HG02678 (cell line): ENCODE measurements around the gene PLXDC2.
A peak's percentile ranks its signal among the peaks of the same experiment; 100 is the strongest.
"Not testable (repeated sequence)": the region's sequence is repeated elsewhere in the genome, so short reads cannot be mapped to it uniquely, and the experiment has no call there.

Source experiments
- ATAC-seq: cut with Tn5 transposase; IDR thresholded peaks from one replicate; pipeline ENCODE4 v1.9.1; 2021; ENCODE audit warnings: mild to moderate bottlenecking, moderate library complexity; ENCODE audit not compliant: unreplicated experiment

PLXDC2 gene

DNA sequence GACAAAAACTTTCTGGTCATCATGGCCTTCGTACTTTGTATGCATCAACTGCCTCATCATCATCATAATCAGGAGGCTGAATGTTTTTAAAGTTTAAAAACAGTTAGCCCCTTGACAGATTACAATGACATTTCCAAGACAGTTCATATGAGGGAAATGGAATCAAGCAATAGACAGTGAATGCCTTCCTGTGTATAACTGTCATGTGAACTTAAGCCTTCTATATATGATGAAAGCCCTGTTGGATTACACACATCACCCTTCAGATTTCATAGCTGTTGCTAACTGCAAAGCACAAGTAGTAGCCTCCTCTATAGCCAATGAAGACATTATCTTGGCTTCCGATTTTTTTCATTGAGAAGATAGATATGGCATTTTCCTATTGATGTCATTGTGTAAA, 154.0 kb downstream of the PLXDC2 start:
- ATAC-seq = no peak

GRCh38 chr10:19970717-19971116, 154.5 kb downstream of the PLXDC2 start:
- ATAC-seq = no peak

- no peak for ATAC-seq
Observed at GRCh38 chr10:19971343-19972052, 155.3 kb downstream of the PLXDC2 start.

GRCh38 chr10:19974138-19974537, 157.9 kb downstream of the PLXDC2 start:
- peak; percentile 52 for ATAC-seq

- ATAC-seq = no peak
Observed at GRCh38 chr10:19974554-19974953, 158.3 kb downstream of the PLXDC2 start.

DNA sequence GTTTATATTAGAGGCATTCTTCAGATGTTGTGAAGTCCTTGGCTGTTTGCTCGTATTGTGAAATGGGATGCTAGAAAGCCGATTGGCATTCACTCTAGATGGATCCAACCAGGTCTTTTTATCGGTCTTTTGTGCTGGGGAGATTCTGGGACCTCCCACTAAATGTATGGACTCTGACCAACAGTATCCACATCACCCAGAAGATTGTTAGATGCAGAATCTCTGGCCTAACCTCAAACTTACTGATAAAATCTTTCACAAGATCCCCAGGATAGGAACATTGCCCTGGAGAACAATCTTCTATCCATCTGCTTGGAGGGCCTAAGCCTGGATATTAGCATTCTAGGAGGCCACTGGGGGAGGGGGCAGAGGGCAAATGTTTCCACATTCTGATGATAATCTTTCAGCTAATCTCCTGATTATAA, 160.9 kb downstream of the PLXDC2 start:
- no peak for ATAC-seq

- ATAC-seq = no peak
Observed at GRCh38 chr10:19979628-19980027, 163.4 kb downstream of the PLXDC2 start.

DNA sequence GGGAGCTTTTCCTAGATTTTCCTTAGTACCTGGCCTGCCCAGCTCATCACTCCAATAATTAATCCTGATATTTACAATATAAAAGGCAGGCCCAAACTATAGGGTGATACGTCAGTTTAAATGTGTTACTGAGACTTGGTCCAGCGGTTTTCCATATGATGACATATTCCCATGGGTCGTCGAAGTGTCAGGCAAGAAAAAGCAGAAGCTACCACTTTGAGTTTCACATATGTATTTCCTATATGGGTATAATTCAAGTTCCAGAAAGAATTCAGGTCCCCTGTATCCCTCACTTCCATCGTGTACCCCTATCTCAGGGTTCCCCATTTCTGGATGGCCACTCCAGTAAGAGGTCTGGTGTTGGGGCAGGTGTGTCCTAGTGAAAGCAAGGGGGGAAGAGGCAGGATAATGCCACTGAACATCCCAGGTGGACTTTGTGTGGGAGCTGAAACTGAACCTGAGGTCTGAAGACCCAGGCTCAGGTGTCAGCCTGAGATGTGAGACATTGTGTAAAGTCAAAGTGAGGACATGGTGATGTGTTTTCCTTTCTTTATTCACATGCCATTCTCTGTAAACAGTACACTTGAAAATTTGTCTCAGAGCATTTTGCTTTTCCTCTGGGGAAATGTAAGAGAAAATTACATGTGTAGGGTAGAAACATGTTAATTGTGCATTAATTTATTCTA, 167.8 kb downstream of the PLXDC2 start:
- no peak for ATAC-seq

GRCh38 chr10:19985745-19986144, 169.5 kb downstream of the PLXDC2 start:
- no peak for ATAC-seq

- no peak for ATAC-seq
Observed at GRCh38 chr10:19986591-19986990, 170.4 kb downstream of the PLXDC2 start.

DNA sequence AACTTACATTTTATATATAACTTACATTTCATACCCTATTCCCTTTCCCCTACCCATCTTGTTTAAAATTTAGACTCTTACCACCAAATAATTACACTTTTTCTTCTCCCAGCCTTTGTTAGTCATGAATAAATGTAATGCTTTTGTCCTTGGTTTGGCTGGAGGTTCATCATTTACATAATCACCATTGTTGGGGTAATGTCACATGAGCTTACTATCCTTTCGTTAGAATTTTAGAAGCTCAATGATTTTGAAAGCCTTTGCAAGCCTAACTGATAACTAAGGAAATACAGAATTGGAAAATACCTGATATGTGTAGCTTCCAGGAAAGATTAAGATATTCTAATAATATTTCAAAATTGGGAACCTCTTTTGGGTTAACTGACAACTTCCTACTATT, 171.7 kb downstream of the PLXDC2 start:
- no peak for ATAC-seq

GRCh38 chr10:19993714-19994315, 177.6 kb downstream of the PLXDC2 start:
- peak; percentile 76 for ATAC-seq

DNA sequence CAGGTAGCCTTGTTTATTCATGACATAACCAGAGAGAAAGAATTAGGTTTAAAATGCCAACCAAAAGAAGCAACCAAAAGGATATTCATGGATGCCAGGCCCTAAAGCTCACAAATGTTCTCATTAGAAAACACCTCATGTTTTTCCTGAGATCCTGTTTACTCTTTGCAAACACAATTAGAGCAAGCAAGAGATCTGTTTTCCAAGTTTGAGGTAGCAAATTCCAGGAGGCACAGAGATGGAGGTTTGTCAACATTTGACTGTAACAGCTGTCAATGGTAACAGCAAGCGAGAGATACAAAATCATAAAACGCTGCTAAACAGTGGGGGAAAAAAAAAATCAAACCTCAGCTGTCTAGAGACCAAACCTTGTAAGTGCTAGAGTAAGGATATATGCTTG, 182.2 kb downstream of the PLXDC2 start:
- ATAC-seq = no peak

DNA sequence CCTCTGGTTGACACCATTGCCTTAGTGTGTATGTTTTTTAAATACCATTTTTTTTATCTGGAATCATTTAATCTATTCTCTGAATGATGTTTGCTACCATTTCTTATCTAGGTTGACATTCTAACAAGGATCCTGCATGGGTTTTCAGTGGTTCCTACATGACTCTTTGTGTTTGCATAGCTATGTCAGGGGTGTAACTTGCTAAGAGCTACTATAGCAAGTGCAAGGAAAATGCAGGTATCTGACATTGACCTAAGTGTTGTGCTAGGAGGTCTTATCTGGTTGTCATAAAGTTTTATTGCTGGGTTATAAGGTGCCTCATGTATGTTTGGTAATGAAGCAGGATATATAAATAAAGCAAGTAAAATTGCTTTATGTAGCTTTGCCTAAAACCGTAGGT, 183.2 kb downstream of the PLXDC2 start:
- ATAC-seq = no peak

DNA sequence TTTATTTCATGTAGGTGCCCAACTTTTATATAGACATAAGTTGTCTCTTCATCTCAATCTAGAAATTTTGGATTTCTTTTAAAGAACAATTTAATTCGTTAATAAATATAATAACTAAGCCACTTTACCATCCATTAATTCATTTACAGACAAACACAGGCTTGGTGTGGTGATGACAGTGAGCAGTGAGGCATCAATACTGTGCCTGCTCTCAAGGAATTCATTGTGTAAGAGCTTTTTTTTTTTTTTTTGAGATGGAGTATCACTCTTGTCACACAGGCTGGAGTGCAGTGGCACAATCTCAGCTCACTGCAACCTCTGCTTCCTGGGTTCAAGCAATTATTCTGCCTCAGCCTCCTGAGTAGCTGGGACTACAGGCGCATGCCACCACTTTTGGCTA, 185.8 kb downstream of the PLXDC2 start:
- not testable (repeated sequence) for ATAC-seq

- ATAC-seq = no peak
Observed at GRCh38 chr10:20002657-20003056, 186.4 kb downstream of the PLXDC2 start.

- ATAC-seq = peak; percentile 44
Observed at GRCh38 chr10:20004087-20004523, 187.9 kb downstream of the PLXDC2 start.

GRCh38 chr10:20005638-20006037, 189.4 kb downstream of the PLXDC2 start:
- no peak for ATAC-seq

- no peak for ATAC-seq
Observed at GRCh38 chr10:20006169-20006870, 190.1 kb downstream of the PLXDC2 start.

DNA sequence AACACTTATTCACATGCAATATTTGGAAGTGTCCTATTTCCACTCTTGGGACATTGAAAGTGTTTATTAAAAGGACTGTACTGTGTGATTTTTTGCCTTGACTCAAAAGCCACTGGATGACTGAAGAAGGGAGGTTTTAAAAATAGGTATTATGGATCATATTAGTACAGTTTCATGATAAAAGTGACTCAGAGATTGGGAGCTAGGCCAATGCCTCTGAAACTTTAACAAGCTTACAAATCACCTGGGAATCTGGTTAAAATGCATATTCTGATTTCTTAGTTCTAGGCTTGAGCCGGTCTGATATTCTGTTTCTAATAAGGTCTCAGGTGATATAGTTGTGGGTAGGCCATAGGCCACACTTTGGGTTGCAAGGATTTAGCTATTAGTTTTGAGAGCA, 191.2 kb downstream of the PLXDC2 start:
- no peak for ATAC-seq

GRCh38 chr10:20013991-20014750, 197.9 kb downstream of the PLXDC2 start:
- ATAC-seq = no peak
